Esophagus squamous epithelium (tissue), 5 donors: ENCODE results near the gene CSMD2. TPM values are rescaled to one million over a fixed set of nuclear protein-coding genes. Genes with fewer than 3 reads are reported as not detected.

Source experiments
- DNase-seq: peaks from one replicate; lab custom pipeline; 2025; lab: John Stamatoyannopoulos, UW
- H3K27ac ChIP-seq, 4 donors: fragments of 200-600 bp; sonication (generic); one replicate each; pipeline ENCODE4 v1.5.1; 2016 to 2019; ENCODE audit warnings: mild to moderate bottlenecking in 1 of 4
- H3K27me3 ChIP-seq, 4 donors: fragments of 200-600 bp; sonication (generic); 1 replicate in 3 of 4; 2 replicates in 1 of 4; pipeline versions ENCODE4 v1.5.1 to v1.6.0; 2017 to 2021; ENCODE audit warnings: antibody characterized with exemption in 1 of 4
- H3K36me3 ChIP-seq, 3 donors: fragments of 200-600 bp; sonication (generic); one replicate each; pipeline ENCODE4 v1.5.1; 2016 to 2019
- H3K4me1 ChIP-seq, 3 donors: fragments of 200-600 bp; sonication (generic); one replicate each; pipeline ENCODE4 v1.5.1; 2017 to 2019
- H3K4me3 ChIP-seq, 4 donors: fragments of 200-600 bp; sonication (generic); 1 replicate in 3 of 4; 2 replicates in 1 of 4; pipeline ENCODE4 v1.5.1; 2016 to 2019; ENCODE audit warnings: mild to moderate bottlenecking in 2 of 4, moderate library complexity in 1 of 4
- H3K9me3 ChIP-seq, 3 donors: fragments of 200-600 bp; sonication (generic); one replicate each; pipeline ENCODE4 v1.5.1; 2016 to 2019
- CTCF ChIP-seq, 6 experiments: fragments of 450-650 bp in 4 of 6; fragments of 200-600 bp in 2 of 6; sonication (generic) in 2 of 6; IDR thresholded peaks; one replicate each; pipeline ENCODE4 v1.5.1; 2016 to 2019; ENCODE audit warnings: antibody characterized with exemption in 6 of 6, mild to moderate bottlenecking in 4 of 6, moderate library complexity in 4 of 6
- POLR2A ChIP-seq, 4 donors: fragments of 450-650 bp; IDR thresholded peaks; one replicate each; pipeline ENCODE4 v1.6.1; 2017; ENCODE audit warnings: antibody characterized with exemption in 4 of 4, mild to moderate bottlenecking in 4 of 4, moderate library complexity in 3 of 4
- WGBS, 2 donors: methylation state at CpG; one replicate each; pipeline ENCODE4 v1.1.5; 2018; 5-methylcytosine and 5-hydroxymethylcytosine counted together
- intact Hi-C: fragments of 100-400 bp; cut with DNase I; formaldehyde crosslinking; loops from one replicate; pipeline ENCODE4 v1.15.0; 2022
- total RNA-seq, 4 donors: library from RNA; depleted of rRNA; stranded (reverse); fragments of >200 nt; gene quantifications; one replicate each; pipeline ENCODE4 v1.1.0, GENCODE V29; 2016
- donor health status: DM: yes; HTN: yes; CAD: no.

CSMD2 gene
- total RNA-seq, 4 donors from 2014 or later, result under 0.01 to 0.13 TPM; not detected in 2

GRCh38 chr1:33634806-33635205 is 530.2 kb downstream of the CSMD2 start:
- H3K27me3 ChIP-seq, result peaks cover 0 to 54% (median 0%) of the 10 kb centered on the region in 4 donors
- TF ChIP-seq POLR2A (IDR thresholded peaks at IDR 0.05) (no peak), CTCF (IDR thresholded peaks at IDR 0.05) (peak; percentile 33 to 74 (median 49))
- 17 to 34% methylated on average over 6 to 7 of the region's 9 CpGs for WGBS, 2 donors
- H3K4me3 ChIP-seq, result no peak overlapping the region
- peaks cover 0 to 14% (median 2%) of the 10 kb centered on the region in 3 donors for H3K4me1 ChIP-seq
- no peaks in the 10 kb centered on the region for H3K9me3 ChIP-seq
- intact Hi-C loops, result loop anchor here (10.0 kb wide), 1 partner anchor 530 kb away; the partner anchor contains the start of gene CSMD2
- H3K36me3 ChIP-seq, result no peaks in the 10 kb centered on the region
- no peak overlapping the region for H3K27ac ChIP-seq
- DNase-seq, result no peak

- Histone ChIP-seq H3K4me3 (no peak overlapping the region), H3K36me3 (no peaks in the 10 kb centered on the region), H3K9me3 (no peaks in the 10 kb centered on the region), H3K27me3 (peaks cover 0 to 50% (median 0%) of the 10 kb centered on the region in 4 donors), H3K27ac (no peak overlapping the region), H3K4me1 (peaks cover 0 to 14% (median 2%) of the 10 kb centered on the region in 3 donors)
- no peak for DNase-seq
- intact Hi-C loops, result loop anchor here (10.0 kb wide), 1 partner anchor 531 kb away; the partner anchor contains the start of gene CSMD2
- WGBS, 2 donors, result 70 to 90% methylated on average over 5 of the region's 5 CpGs
- no peak for TF ChIP-seq CTCF (IDR thresholded peaks at IDR 0.05)
- TF ChIP-seq POLR2A (IDR thresholded peaks at IDR 0.05), result no peak
These were observed 530.9 kb downstream of the CSMD2 start for GRCh38 chr1:33634143-33634542.

- intact Hi-C loops, result loop anchor here (10.0 kb wide), 1 partner anchor 532 kb away; the partner anchor contains the start of gene CSMD2
- Histone ChIP-seq H3K27ac (no peak overlapping the region), H3K27me3 (peaks cover 0 to 51% (median 0%) of the 10 kb centered on the region in 4 donors), H3K4me1 (peaks cover 0 to 14% (median 2%) of the 10 kb centered on the region in 3 donors), H3K4me3 (peak overlapping the region in 1 of 4 donors; percentile 5), H3K9me3 (no peaks in the 10 kb centered on the region), H3K36me3 (no peaks in the 10 kb centered on the region)
- WGBS, 2 donors, result 27 to 39% methylated on average over 10 to 28 of the region's 29 CpGs
- DNase-seq, result peak; percentile 34
- TF ChIP-seq POLR2A (IDR thresholded peaks at IDR 0.05) (no peak), CTCF (IDR thresholded peaks at IDR 0.05) (peak; percentile 80 to 95 (median 88))
These were observed 531.8 kb downstream of the CSMD2 start for GRCh38 chr1:33633019-33633801.

- Histone ChIP-seq H3K4me1 (peaks cover 0 to 14% (median 2%) of the 10 kb centered on the region in 3 donors), H3K36me3 (no peaks in the 10 kb centered on the region), H3K9me3 (no peaks in the 10 kb centered on the region), H3K4me3 (no peak overlapping the region), H3K27me3 (peaks cover 0 to 48% (median 0%) of the 10 kb centered on the region in 4 donors), H3K27ac (no peak overlapping the region)
- 56 to 70% methylated on average over 1 of the region's 1 CpG for WGBS, 2 donors
- TF ChIP-seq POLR2A (IDR thresholded peaks at IDR 0.05), result no peak
- TF ChIP-seq CTCF (IDR thresholded peaks at IDR 0.05), result no peak
- intact Hi-C loops, result loop anchor here (10.0 kb wide), 1 partner anchor 534 kb away; the partner anchor contains the start of gene CSMD2
- DNase-seq, result no peak
These were observed 534.3 kb downstream of the CSMD2 start for GRCh38 chr1:33630686-33631085.

GRCh38 chr1:33626801-33627200 is 538.2 kb downstream of the CSMD2 start:
- H3K9me3 ChIP-seq, result no peaks in the 10 kb centered on the region
- no peak overlapping the region for H3K27ac ChIP-seq
- 71 to 84% methylated on average over 4 of the region's 4 CpGs for WGBS, 2 donors
- DNase-seq, result no peak
- H3K4me1 ChIP-seq, result no peaks in the 10 kb centered on the region
- H3K36me3 ChIP-seq, result no peaks in the 10 kb centered on the region
- peaks cover 0 to 26% (median 0%) of the 10 kb centered on the region in 4 donors for H3K27me3 ChIP-seq
- H3K4me3 ChIP-seq, result no peak overlapping the region
- intact Hi-C loops, result no loop called here
- TF ChIP-seq CTCF (IDR thresholded peaks at IDR 0.05) (no peak), POLR2A (IDR thresholded peaks at IDR 0.05) (no peak)
